Suppressor macrophage treated with lipopolysaccharide for 4 hours (primary cell): Measurements from ENCODE around the gene RNU1-4.
"Not testable (repeated sequence)": the region's sequence is repeated elsewhere in the genome, so short reads cannot be mapped to it uniquely, and the experiment has no call there.

Experiments
- DNase-seq: peaks from one replicate; pipeline ENCODE4 v3.0.0-alpha.2; 2020

RNU1-4 gene

DNA sequence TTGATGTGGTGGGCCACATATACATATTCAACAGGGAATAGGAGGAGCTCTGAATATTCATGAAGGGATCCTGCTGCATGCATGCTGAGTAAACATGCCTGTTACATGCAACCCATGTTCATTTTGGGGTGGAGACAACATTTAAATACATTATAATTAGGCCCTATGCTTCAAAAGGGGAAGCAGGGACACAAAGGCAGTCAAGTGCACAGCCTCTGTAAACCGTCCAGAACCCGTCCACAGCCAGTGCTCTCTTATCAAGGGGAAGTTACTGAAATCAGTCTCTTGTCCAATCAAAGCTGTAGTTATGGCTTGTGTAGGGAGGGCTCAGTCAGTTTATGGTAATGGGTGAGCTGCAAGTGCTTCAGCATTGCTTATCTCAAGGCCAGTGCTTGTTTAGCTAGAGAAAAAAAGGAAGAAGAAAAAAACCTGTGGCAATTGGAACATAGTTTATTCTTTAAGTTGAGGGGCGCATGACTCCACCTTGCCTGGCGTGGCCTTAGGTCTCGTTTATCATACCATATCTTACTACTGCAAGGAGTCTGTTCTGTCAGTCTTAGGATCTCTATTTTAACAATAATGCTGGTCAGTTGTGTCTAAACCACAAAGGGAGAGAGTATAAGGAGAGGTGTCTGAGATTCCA, 7.9 kb upstream of the RNU1-4 start:
- not testable (repeated sequence) for DNase-seq

DNA sequence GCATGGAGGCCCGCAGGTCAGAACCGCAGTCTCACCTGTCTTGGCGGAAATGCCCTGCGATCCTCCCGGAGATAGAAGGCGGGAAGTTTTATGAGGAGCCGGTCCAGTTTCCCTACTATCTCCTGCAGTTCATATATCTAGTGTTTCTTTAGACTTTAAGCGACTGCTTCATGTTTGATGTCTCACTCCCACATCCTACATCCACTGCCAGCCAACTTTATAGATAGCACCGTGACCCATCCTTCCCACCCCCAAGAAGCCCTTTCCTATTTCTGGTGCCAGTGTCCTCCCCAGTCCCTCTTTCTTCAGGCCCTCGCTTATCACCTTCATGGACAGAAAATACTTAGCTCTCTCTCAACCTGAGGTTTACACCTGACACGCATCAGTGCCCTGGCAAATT, 914 bp downstream of the RNU1-4 start:
- DNase-seq, result not testable (repeated sequence)

DNA sequence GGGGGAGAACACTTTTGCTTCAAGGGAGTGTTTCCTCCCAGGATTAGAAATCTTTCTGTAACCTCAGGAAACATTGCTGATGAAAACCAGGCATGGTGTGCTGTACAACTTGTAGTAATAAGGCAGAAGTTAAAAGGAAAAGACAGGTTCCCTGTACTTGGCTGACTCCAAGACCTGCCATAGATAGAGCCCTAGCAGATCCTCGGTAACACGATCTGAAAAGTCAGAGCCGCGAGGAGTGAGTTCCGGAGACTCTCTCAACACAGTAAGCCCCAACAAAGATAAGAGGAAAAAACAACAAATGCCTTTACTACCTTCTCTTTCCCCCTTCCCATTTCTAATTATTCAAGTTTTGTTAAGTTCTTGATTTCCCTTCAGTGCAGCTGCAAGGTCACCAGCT, 7.3 kb downstream of the RNU1-4 start:
- DNase-seq, result not testable (repeated sequence)

DNA sequence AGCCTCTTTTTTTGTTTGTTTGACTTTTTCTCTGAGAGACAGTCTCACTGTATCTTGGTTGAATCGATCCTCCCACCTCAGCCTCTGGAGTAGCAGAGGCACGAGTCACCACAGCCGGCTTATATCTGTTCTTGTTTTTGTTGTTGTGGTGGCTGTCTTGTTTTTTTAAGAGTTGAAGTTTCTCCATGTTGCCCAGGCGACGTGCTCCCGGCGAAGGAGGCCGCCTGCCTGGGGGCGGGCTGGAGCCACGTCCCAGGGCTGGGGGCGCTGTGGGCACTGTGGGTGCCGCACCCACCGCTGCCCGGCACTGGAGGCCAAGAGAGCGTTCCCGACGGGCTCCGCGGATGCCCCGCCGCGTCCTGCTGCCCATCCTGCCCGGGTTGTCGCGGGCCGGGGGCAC, 8.4 kb downstream of the RNU1-4 start:
- not testable (repeated sequence) for DNase-seq

DNA sequence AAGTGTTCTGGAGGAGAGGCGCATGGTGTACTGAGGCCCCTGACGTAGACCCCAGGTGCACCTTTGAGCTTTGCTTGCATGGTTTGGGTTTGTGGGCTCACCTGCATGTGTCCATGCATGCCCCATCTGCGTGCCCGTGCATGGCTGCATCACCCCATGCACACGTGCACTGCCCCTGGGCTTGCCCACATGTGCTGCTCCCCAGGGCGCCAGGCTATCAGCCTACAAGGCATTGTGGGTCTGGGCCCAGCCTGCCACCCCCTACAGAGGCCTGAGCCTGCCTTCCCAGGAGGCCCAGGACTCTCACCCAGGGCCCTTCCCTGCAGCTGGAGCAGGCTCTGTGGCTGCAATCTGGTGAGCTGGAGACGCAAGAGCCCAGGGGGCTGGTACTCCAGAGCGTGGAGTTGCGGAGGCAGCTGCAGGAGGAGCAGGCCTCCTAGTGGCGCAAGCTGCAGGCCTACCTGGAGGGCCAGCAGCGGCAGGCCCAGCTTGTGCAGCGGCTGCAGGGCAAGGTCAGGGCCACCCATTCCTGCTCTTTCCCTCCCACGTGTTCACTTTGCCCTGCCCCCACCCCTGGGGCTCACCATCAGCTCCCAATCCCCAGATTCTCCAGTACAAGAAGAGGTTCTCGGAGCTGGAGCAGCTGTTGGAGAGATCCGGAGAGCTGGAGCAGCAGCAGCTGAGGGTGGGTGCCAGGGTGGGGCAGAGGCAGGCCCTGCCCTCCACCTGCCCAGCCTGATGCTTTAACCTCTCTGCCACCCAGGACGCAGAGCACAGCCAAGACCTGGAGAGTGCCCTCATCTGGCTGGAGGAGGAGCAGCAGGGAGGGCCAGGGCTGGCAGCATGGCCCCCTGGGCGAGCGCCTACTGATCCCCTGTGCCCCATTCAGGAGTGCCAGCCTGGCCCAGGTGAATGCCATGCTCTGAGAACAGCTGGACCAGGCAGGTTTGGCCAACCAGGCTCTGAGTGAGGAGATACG, 9.9 kb downstream of the RNU1-4 start:
- not testable (repeated sequence) for DNase-seq

DNA sequence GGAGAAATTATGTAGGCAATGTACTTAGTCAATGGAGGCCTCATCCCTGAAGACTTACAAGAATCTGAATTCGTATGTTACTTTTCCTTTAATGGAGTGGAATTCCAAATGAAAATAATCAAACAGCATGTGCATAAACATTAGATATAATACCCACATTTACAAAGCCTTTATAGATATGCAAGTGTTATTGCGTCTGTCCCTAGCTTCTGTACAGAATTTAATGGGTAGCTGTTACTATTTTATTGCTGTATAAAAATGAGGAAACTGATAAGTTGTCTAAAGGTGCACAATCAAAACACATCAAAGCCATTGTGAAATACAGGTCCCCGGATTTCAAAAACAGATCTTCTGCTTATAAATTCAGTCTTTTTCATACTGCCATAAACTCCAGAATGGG, 12.5 kb downstream of the RNU1-4 start:
- not testable (repeated sequence) for DNase-seq

DNA sequence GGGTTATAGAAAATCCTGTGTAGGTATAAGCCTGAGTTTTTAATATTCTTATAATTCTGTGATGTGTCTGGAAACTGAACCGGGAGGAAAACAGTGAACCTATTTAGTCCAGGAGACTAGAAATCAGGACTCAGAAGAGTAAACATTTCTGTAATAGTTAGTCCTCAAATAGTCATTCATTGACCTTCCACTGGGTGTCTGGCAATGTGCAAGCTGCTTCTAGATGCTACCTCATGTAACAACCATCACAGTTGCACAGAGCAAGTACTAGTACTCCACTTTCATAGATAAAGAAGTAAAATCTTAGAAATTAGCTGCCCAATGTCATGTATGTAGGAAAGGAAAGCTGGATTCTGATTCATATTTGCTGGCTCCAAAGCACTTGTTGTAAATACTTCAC, 15.1 kb downstream of the RNU1-4 start:
- not testable (repeated sequence) for DNase-seq

DNA sequence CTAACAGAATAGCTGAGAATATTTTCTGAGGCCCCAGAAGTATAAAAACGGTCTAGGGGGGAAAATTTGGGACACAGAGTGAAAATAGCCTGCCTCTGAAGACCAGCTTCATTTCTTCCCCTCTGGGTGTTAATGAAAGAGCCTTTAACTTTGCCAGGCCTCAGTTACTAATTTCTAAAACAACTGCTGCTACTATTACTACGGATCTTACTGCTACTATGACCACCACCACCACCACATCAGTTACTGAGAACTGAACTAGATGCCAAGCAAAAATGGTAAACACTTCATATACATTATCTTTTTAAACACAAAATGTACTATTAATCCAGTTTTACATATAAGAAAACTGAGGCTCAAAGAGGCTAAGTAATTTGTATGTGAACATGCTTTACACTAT, 15.6 kb downstream of the RNU1-4 start:
- DNase-seq, result not testable (repeated sequence)

DNA sequence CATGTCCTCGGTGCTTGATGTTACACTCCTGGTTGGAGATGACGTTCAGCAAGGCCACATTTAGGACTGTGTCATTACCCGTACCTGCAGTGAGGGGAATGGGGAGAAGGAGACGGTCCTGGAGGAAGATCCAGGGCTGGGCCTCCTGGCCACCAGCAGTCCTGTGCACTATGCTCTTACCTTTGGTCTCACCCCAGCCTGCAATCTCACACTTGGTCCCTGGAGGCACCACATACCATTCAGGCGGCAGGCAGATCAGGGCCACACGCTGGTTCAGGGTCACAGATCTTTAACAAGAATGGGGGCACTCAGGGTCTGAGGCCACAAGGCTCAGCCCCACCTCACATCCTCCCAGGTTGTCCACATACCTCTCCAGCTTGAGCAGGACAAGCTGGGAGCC, 17.3 kb downstream of the RNU1-4 start:
- DNase-seq, result not testable (repeated sequence)

DNA sequence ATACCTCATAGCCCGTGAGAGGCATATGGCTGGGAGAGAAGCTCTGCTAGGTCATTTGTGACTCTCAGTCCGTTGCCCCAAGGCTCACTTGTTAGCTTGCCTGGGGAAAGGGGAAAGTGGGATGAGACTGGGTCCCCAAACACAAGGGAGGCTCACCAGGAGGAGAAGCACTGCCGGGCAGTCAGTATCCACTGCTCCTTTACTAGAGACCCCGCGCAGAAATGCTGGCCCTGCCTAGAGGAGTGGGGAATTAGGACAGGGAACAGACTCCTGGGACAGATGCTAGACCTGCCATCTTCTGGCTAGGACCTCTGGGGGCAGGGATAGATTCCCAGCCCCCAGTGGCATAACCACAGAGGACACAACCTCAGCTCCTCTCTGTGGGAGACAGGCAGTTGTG, 17.7 kb downstream of the RNU1-4 start:
- DNase-seq, result not testable (repeated sequence)

DNA sequence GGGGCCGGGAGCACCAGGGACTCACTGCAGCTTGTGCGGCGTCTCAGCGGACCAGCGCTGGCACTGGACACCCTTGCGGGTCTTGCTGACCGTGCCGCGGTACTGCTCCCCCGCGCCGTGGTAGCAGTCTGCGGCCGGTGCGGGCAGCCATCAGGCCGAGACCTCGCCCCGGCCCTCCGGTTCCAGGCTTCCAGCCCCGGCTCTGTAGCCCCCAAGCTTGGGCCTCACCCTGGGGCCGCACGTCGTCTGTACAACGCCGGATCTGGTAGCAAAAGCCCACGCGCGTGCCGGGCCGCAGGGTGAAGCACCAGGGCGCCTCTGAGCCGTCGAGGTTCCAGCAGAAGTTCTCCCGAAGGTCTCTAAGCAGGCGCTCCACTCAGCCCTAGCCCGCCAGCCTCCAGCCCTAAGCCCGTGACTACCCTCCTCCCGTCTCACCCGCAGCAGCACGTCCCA, 18.8 kb downstream of the RNU1-4 start:
- DNase-seq, result not testable (repeated sequence)

DNA sequence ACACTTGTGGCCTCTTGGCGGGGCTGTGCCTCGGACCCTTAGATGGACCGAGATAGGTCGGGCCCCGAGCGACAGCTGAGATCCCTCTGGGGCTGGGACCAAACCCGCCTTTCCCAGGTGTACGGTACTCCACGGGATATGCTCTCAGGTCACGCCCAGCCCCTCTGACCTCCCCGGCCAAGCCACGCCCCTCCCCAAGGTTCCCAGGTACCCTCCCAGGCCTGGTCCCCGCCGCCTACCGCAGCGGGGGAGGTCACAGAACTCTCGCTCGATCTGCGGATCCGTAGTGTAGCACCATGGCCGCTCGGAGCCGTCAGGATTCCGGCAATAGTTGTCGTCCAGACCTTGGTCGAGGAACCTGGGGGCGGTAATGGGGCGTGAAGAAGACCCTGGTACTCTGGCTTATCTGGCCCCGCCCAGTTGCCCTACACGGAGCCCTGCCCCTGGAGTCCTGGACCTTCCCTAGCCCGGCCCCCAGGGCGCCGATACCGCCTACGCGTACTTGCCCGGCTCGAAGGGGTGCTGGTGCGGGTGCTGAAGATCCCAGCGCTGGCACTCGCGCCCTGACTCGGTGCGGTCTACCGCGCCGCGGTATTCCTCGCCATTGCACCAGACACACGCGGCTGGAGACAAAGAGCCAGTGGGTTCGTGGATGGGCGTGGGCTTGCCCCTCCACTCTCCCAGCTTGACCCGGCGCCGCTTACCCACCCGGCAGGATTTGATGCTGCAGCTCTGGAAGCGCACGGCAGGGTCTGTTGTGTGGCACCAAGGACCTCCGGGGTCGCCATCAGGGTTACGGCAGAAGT, 19.5 kb downstream of the RNU1-4 start:
- DNase-seq, result not testable (repeated sequence)

DNA sequence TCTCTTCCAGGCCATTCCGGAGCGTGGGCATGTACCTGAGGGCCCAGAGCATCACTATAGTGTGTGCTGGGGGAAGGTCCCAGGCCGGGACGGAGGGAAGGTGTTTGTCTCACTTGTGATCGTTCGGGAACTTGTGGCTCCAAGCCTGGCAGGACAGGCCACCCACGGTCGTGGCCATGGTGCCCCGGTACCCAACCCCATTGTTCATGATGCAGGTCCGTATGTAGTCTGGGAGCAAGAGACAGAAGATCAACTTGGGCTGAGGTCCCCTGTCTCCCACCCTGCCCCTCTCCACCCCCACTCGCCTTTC, 20.1 kb downstream of the RNU1-4 start:
- DNase-seq, result not testable (repeated sequence)

DNA sequence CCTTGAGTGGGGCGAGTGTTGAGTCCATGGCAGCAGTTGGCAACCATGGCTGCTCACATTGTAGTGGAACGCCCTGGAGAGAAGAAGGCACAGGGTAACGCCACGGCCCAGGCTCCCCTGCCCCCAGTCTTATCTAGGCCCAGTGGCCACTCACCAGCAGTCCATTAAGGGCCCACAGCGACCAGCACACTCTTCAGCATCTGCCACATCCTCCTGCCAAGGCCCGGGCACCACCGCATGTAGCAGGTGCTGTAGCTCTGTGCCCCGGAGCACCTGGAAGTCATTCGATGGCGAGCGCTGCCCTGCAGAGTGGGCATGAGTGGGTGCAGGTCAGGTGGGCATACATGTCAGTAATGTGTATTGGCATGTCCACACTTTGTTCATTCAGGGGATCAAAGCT, 20.5 kb downstream of the RNU1-4 start:
- not testable (repeated sequence) for DNase-seq

DNA sequence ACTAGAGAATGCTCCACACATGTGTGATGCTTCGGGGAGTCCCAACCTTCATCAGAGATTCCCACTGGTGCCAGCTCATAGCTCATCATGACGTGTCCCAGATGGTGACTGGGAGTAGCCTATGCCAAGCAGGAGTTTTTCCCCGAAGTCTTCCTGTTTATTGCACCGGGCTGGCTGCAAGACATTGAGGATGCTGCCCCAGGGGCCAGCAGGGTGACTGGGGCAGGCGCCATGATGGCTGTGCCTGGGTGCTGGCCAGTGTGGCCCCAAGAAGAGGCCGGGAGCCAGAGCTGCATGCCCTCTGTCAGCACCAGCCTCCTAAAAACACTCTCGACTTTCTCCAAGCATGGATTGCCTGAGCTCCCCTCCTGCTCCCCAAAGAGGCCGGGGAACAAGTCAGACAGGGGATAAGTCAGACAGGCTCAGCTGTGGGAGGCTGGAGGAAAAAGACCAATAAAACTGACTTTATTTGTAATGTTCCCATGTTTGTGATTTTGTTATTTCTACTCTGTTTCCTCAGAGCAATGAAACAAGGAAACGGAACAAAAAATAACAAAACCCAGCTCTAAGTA, 24.0 kb downstream of the RNU1-4 start:
- not testable (repeated sequence) for DNase-seq

DNA sequence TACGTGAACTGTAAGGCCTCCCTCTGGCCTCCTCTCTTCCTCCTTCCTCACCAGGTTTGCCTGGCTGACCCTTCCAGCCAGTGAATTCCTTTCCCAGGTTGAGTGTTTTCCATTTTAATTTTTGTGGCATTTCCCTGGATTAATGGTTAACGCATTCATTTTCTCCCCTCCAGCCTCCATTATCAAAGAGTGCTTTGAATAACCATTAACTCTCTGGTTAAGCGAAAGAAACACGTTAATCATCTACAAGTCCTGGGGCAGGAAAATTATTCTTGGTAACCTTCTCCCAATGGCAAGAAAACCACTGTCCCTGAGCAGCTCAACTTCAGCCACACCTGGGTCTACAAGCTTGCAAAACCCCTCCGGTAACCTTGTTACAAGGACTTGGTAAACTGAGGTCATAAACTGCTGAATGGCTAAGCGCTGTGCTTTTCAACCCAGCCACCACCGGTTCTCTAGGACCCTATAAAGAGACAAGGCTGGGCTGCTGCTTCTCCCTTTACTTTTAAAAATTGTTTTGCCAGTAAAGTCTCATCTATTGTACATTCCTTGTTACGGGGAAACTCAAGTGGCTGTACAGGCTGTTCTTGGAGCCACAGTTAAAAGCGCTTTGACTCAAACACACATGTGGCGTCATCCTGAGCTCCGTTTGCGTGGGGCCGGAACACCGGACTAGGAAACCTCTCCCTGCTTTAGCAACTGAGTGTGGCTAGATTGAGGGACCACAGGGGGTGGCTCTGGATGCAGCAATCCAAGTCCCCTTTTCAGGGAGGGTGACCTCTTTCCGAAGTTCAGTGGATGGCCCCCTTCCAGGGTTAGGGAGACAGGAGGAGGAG, 24.7 kb downstream of the RNU1-4 start:
- DNase-seq, result not testable (repeated sequence)

DNA sequence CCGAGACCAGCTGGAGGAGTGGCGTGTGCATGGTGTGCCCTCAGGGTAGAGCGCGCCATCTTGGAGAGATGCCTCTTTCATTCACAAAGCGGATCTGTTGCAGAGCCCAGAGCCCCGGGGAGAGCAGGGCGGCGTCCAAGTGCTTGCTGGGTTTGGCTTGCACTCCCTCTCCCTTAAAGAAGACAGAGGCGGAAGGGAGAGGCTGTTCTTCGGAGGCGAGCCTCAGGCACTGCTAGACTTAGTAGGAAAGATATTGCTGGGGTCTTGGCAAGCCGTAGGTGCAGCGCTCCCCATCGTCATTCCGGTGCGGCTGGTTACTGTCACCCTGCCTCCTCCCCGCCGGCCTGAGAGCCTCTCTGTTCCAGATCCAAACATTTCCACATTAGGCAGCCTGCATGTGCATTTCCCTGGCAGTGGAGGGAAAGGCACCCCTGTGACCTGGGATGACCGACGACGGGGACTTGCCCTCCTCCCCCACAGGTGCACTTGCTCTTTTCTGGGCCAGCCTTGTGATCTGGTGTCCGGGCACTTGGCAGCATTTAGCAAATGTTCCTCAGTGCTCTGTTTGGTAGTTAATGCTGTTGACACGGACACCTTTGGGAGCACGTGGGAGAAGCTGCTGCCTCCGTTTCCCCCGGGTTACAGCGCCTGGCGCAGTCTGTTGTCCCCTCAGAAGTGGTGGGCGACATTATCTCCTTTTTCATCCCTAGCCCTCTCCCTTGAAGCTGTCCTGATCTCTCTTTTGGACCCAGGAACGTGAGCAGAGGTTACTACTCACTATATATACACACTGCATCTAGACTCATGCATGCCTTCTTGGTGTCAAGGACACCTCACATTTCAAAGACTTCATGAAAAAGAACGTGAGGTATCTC, 25.7 kb downstream of the RNU1-4 start:
- not testable (repeated sequence) for DNase-seq

DNA sequence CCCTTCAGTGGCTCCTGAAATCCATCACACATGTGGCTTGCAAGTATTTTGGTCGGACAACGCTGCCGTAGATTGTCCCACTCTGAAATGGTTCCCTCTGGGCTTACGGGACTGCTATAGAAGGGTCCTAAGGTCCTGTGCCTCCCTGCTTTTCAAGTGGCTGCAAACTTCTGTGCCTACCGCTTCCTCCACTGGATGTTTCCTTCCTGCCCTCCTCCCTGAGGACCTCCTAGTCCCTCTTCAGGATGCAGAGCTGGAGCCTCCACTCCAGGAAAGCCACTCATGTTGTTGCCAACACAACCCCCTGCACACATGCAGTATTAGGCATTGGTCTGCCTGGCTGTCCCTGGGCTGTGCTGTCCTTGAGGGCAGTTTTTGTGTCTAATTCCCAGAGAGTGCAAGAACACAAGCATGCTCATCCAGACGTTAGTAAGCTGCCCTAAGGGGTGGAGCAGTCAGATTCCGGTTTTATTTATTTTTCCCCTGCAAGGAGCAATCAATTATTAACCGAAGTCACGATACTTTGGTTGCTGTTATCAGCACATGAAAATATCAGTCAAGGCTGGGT, 26.5 kb downstream of the RNU1-4 start:
- DNase-seq, result not testable (repeated sequence)

DNA sequence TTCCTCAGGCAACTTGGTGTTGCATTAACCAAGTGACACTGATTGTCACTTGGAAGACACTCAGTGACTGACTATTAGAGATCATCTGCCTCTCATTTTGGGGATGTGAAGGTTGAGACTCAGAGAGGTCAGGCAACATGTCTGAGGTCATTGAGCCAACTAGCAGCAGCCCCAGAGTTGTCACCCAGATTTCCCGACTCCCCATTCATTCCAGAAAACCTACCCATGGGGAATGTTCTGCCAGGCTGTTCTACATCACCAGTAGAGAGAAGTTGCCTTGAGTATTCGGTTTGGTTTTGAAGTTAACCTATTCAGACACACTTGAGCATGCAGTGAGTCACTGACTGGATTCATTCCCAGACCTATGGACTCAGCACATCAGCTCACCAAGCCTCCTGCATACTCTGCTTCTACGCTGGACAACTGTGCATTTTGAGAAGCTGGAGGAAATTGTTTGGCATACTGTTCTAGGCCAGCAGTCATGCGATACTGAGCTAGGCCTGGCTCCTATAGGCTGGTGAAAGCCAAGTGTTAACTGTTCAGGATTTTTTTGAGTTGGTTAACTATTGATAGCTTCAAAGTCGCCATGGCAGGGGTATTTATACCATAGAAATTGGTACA, 29.9 kb downstream of the RNU1-4 start:
- not testable (repeated sequence) for DNase-seq

DNA sequence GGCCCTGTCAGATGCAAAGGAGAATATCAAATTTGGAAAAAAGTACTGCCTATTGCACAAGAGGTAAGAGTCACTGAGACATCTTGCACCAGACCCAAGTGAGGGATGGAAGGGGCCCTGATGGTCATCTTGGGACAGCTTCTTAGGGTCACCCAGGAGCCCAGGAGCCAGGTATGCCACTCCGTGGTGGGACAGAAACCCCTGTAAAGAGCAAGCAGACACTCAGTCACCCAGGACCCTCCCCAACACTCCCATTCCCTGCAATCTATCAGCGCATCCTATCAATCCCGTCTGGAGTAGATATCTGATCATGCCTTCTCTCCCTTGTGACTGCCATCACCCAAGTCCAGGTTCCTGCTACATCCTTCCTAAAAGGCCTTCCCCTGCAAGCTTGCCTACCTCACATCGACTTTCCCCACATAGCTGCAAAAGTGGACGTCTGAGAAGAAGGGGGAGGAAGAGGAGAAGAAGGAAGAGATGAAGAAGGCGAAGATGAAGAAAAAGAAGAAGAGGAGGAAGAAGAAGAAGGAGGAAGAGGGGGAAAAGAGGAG, 30.7 kb downstream of the RNU1-4 start:
- DNase-seq, result not testable (repeated sequence)
